ENCODE measurements around the gene PODXL2.
"Not testable (repeated sequence)": the region's sequence is repeated elsewhere in the genome, so short reads cannot be mapped to it uniquely, and the experiment has no call there.

Gene PODXL2

DNA sequence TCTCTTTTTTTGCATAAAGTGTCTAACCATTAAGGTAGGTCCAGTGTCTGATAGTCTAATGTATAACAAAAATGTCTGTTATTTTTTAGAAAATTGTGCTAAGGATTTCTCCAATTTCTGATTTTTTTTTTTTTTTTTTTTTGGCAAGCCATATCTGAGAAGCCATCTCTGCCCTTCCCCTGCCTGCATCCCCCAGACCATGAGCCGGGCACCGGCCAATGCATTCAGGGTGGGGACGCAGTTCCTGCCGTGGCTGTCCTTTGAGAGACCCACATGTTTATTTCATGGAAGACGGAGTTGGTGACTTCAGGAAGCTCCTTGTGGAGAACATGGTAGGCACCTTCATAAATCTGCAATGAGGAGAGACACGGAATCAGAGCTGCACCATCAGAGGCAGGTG, 63.0 kb downstream of the PODXL2 start:
- no peak for DNase-seq

DNA sequence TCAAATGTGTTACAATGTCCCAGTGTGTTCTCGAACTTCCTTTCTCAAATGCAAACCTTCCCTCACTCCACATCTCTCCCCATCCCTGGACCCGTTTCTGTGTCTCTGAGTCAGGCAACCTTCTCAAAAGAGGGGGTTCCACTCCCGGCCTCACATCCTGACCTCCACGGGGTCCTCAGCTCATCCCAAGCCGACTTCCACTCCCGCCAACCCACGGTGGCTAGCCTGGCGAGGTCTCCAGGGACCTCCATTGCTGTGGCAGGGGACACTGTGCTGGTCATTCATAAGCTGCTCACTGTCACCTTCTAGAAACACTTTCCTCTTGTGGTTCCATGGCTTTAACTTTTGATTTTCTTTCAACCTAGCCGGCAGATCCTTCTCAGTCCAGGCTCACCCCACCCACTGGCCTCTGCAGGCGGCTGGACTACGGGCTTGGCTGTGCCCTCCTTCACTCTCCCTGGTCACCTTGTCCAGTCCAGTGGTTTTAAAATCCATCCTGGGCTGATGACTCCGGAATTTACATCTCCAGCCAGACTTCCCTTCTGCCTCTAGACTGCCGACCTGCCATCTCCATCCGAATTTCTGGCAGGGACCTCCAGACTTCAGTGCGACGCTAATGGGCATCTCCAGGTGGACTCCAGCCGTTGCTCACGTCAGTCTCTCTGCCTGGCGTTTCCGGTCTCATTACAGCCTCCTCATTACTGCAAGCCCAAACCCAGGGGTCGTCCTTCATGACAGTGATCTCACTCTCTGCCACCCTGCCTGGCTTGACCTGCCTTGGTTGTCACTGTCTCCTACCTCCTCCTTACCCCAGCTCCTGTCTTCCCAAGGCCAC, 63.7 kb downstream of the PODXL2 start:
- DNase-seq = no peak

DNA sequence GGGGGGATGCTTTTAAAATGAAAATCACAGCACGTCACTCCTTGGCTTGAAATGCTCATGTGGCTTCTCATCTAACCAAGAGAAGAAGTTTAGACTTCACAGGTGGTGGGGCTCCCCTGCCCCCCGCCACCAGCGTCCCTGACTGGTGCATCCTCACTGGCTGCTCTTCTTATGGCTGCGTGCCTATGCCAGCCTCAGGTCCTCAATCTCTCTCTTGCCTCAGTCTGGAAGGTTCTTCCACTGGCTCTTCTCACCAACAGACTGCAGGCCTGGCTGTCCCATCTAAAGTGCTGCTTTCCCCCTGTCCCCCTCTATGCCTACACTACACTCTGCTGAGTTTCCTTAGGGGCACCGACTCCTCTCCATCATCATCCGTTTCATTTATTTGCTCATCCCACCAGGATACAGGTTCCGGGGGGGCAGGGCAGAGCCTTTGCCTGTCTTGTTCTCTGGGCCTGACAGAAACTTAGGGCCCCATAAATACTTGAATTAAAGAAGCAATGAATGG, 64.4 kb downstream of the PODXL2 start:
- DNase-seq = no peak

DNA sequence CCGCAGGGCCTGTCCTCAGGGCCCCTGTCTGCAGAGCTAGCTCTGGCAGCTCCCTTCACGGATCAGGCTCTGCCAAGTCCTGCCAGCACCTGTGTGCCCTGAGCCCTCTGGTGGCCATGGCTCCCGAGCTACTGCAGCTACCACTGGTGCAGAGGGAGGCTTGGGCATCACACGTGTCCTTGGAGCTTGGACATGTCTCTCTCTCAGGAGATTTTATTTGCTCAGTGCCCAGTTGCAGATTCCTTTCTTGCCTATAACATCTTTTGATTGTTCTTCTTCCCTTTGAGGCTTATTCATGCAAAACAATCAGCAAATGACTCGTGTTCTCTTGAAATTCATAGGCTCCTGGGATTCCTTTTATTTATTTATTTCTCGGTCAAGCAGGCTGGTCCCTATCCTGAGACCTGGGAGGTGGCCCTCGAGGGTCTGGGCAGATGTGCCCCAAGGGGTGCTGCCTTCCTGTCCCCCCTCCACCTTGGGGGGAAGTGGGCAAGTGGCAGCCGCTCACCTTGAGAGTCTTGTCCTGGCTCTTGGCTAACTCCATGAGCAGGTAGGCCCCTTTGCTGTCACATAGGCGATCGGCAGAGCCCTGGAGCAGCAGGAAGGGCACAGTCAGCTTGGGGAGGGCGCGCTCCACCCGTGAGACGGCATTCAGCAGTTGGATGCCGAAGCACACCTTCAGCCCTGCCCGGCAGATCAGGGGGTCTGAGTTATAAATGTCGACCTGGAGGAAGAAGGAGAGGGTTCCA, 65.7 kb downstream of the PODXL2 start:
- peak; percentile 19 for DNase-seq

DNA sequence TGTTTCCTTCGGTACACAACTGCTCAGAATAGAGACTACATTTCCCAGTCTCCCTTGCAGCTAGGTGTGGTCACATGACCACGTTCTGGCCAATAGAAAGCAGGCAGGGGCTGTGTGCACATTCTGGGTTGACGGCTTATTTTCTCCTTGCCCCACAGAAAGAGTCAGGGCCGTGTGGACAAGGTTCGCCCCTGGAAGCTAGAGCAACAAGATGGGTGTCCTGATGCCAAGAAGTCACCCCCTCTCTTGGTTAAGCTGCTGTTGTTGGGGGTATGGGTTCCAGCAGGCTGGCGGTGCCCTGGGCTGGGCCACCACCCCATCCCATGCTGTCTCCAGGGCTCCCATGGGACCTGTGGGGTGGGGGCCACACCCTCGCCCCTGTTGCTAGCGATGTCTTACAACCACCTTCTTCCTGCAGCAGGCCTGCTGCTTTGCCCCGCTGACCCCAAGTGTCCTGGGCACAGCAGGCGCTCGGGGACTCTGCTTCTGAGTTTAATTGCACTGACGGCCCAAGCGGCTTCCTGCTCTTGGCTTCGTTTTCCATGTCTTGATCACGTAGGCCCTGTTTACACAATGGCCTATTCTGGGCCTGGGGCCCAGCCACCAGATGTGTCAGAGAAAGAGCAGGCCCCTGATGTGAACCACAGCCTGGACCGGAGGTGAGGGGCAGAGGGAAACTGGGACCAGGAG, 68.7 kb downstream of the PODXL2 start:
- peak; percentile 37 for DNase-seq

DNA sequence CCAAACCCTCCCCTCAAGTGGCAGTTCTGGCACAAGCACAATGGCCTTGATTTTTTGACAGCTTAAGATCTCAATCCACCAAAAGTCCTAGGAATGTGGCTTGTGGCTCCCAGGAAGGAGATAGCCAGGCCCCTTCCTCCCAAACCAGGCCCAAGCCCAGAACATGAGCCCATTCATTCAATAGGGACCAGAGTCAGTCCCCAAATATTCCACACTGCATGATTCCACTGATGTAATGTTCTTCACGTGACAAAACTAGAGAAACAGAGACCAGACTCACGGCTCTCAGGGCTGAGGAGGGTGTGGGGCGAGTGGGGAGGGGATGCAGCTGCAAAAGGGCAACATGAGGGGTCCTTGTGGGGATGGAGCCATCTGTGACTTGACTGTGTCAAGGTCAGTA, 69.3 kb downstream of the PODXL2 start:
- no peak for DNase-seq

DNA sequence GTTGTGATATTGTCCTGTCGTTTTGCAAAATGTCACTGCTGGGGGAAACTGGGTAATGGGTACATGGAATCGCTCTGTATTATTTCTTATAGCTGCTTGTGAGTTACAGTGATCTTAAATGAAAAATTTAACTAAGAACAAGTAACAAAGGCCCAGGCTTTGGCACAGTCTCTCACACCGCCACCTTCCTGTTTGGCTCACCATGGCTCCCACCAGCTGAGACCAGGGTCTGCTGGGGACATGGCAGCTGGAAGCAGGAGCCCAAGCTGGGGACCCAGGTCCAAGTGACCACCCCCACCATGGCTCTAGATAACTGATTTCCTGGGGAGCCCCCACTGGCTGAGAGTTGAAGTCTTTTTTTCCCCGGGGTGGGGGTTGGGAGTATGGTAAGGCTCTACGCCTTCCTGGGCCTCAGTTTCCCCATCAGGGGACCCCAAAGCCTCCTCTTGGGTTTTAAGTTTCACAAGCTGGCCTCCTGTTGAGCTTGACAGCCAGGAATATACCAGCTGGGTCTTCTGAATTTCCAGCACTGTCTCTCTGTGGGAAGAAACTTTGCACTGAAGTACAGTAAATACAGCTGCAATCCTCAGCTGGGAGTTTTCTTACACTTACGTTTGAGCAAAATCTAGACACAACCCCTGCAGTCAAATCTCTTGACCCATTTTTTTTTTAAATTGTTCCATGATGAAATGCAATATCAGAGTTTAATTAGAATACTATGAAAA, 69.9 kb downstream of the PODXL2 start:
- no peak for DNase-seq

DNA sequence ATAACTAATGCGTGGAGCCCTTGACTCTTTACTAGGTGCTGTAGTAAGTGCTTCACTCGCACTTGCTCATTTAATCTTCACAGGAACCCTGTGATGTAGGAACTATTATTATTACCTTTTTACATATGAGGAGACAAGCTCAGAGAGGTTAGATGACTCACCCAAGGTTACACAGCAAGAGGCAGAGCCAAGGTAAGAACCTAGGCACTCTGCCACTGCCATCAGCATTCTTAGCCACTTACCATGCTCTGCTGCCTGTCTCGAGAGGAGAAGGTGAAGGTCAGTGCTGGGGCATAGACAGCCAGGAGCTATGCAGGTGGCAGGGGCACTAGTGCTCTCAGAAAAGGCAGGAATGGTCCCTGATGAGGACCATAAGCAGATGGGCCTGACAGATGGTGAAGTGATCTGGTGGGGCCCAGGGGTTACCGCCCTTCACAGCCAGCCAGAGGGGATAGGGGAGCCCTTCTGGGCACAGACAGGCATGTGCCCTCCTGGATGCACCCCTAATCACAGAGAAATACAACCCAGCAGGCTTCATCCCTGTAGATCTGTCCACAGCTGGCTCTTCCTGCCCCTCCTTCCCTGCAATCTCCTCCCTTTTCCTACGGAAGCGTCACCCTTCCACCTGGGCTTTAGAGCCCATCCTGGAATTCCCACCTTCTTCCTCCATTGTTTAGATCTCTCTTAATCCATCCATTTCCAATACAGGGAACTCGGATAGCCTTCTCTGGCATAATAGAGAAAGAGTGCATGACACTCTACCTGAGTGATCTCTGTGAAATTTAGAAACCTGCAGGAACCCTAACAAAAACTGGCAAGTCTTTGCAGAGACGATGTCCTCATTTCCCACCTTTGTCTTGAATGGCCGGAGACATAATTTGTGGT, 70.7 kb downstream of the PODXL2 start:
- no peak for DNase-seq

DNA sequence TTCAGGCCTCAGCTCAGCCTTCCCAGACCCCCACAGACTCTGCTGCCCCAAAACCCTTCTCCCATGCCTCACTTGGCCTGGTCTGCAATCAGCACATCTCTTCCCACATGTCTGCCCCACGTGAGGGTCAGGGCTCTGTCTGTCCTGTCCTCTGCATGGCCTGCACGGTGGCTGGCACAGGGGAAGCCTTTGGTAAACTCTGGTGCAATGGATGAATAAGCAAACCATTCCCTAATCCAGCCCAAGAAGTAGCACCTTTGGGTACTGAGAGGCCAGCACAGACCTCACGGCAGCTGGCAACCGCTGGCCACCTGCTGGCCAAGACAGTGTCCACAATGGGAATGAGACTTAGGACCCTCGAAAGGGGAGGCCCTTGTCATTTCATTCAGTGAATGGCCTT, 71.4 kb downstream of the PODXL2 start:
- DNase-seq = no peak

DNA sequence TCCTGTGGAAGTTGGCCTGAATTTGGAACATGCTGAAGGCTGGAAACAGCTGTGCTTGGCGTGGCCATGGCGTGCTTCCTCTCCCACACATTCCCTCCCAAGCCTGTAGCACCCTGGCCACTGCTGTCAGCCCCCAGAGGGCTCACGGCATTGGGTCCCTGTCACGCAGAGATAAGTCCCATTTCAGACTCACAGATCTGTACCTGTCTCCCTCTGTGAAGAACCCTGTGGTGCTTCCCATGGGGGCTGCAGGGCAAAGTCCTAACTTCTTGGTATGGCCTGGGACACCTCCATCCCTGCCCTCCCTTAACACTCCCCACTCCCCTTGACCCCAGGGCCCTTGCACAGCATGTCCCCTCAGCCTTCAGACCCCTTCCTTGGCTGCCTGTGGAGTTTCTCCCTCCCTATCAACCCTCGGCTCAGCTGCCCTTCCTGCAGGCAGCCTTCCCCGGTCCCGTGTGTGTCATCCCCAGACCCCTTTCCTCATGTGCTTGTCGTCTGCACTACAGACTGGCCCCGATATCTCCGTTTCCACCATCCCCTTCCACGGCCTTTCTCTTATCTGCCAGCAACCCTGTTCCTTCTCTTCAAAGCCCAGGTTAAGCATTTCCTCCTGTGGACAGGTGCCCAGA, 72.4 kb downstream of the PODXL2 start:
- DNase-seq = no peak

DNA sequence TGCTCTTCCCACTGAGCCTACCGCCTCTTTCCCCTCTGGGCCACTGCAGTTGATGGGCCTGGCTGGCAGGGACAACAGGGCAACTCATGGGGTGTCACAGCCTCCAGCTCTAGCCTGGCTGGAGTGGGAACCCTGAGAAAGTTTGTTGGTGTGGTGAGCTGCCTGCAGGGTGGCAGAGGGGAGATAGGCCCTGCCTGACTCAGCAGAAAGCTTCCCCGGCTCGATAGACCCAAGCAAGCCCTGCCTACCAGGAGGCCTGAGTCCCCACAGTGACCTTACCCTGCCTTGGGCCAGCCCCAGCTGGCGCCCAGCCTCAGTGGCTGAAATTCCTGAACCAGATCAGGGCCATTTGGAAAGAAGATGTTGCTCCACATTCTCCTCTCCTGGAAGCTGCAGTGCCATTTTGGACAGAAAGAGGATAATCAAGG, 73.2 kb downstream of the PODXL2 start:
- no peak for DNase-seq

DNA sequence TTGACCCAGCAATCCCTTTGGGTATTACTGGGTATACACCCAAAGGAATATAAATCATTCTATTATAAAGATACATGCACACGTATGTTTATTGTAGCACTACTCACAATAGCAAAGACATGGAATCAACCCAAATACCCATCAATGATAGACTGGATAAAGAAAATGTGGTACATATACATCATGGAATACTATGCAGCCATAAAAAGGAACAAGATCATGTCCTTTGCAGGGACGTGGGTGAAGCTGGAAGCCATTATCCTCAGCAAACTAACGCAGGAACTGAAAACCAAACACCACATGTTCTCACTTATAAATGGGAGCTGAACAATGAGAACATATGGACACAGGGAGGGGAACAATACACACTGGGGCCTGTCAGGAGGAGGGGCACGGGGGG, 75.9 kb downstream of the PODXL2 start:
- DNase-seq = not testable (repeated sequence)

DNA sequence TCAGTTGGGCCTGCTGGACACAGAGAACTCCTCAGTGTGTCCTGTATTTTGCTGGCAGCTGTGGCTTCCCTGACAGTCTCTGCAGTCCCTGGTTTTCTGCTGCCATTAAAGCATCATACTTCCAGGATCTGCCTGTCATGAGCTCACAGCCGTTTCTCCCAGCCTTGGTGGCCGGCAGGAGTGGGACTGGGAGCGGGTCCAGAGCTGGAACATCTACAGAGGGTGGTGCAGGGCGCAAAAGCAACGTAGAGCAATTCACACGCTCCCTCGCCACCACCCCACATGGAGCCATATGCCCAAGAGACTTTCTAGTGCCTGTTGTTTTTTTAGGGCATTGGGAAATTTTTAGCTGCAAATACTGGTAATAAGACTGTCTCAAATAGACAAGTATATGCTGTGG, 77.3 kb downstream of the PODXL2 start:
- DNase-seq = no peak

DNA sequence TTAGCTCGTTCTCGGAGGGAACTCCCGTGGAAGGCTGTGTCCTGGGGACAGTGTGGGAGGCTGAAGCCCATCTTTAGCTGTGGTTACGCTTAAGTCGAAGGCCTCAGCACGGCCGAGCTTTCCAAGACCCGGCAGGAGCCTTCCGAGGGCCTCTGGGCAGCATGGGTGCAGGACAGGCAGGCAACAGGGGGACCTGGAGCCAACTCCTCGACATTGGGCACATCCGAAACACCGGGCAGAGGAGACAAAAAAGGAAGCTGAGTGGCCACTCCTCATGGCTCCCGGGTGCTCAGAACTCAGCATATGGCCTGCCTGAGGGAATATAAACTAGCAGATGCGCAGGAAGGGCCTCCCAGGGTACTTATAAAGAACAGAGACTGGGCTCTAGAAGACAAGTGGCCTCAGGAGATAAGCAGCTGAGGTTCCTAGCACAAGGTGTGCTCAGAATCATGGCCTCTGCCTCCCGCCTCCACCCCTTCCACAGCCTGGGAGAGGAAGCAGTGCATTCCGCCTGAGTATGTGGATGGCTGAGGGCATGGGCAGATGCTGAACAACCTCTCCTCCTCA, 77.9 kb downstream of the PODXL2 start:
- no peak for DNase-seq

DNA sequence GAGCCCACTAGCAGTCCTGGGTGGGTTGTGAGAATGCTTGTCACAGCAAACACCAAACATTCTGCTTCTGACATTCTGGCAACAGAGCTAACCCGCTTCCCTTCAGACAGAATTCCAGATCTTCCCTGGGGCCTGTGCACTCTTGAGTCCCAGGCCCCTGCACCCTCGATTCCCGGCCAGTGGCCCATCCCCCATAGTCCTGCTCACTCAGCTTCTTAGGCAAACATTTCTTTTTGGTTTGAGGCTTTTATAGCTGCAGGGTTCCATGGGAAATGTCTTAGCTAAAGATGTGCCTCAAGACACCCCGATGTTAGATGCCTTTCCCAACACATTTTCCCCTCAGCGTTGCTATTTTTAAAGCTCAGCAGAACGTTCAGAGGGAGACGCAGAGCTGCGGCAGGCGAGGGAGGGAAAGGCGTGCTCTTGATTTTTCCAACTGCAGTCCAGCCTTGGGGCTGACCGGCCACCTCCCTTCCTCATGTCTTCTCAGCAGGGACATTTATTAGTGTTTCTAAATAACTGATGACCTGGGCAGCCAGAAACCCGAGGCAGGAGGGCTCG, 78.9 kb downstream of the PODXL2 start:
- no peak for DNase-seq

DNA sequence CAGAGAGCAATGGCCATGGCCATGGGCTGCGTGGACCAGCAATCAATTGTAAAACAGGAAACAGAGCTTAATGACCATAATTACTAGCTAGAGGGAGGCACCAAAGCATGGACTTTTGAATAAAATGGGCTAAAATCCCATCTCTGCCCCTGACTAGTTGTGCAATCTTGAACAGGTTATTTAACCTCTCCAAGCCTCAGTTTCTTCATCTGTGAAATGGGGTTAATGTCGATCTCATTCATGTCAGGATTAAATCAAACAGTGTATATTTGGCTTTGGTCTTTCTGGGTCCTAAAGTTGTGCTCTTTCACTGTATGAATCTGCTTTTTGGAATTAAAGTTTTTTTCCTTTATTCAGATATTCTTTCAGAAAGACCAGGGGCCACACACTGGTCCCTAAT, 79.9 kb downstream of the PODXL2 start:
- no peak for DNase-seq

DNA sequence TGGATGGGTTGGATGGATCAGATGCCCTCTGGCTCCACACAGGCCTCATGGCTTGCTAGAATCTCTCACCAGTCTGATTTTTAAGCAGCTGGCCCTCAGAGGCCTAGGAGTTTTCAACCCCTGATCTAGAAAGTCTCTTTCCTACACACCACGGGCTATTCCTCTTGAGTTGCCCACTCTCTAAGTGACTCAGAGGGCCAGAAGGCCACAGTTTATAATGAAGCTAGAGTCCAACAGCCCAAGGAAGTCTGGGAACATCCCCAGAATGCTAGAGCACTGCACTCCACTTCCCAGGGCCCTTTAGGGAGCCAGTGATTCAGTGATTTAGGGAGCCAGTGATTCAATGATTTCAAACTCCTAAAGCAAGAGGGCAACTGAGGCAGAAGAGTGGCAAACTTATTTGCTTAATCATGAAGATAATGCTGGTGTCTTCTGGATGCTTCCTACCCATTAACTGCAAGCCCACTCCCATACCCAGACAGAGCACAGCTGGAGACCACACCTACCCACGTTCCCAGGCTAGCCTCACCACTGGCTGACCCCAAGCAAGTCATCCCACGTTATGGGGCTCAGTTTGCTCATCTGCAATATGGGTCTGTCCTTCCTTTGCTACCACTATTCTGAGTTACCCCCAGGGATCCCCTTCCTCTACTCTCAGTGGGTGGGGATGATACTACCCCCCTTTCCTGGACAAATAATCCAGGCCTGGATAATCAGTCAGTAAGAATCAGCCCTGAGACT, 80.5 kb downstream of the PODXL2 start:
- no peak for DNase-seq

DNA sequence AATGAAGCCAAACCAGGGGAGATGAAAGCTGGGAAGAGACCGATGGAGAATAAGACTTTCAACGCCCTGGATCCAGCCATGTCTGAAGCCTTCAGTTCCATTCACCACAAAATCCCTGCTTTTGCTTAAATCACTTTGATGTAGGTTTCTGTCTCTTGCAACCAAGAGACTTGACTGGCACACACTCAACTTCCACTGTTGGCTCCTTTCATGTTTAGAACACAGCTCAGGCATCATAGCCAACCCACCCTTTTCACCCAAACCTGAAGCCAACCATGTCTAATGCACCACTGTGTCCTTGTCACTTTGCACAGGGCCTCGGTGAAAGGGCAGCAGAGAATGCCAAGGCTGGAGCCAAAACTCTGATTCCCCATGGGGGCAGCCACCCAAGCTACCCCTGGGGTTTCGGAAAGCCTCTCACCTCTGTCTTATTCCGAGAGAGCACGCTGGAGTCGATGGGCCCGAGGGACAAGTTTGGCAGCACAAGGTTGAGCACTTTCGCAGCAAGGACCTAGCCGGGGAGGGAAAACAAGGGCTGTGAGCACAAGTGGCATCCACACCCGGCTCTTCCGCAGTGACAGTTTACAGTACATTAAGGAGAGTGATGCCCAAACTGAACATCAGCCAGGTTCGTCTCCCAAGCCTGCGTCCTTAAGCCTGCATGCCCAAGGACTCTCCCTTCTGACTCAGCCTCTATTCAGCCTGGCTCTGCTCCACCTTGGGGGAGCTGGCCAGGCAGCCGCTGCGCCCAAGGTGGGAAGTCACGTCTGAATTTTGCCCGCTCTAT, 81.4 kb downstream of the PODXL2 start:
- DNase-seq = no peak

Data from stimulated activated CD4-positive, alpha-beta T cell treated with anti-CD3 and anti-CD28 coated beads, Interleukin-4, amount 100 ng/mL, for 24 hours (primary cell).